Nephron (organoid): ENCODE data around the gene GATAD2B.
"Not testable (repeated sequence)": the region's sequence is repeated elsewhere in the genome, so short reads cannot be mapped to it uniquely, and the experiment has no call there.

Experiments
- H3K27ac Mint-ChIP-seq, 3 experiments: 2 replicates each; pipeline ENCODE4 v1.8.0; 2020; ENCODE audit warnings: mixed read lengths in 3 of 3, mild to moderate bottlenecking in 2 of 3, moderate library complexity in 1 of 3
- H3K27me3 Mint-ChIP-seq: 2 replicates; pipeline ENCODE4 v1.8.0; 2021; ENCODE audit warnings: low read depth, mild to moderate bottlenecking, moderate library complexity, mixed read lengths
- H3K36me3 Mint-ChIP-seq: 2 replicates; pipeline ENCODE4 v1.8.0; 2020; ENCODE audit warnings: low read depth, mixed read lengths
- H3K4me1 Mint-ChIP-seq: 2 replicates; pipeline ENCODE4 v1.8.0; 2020; ENCODE audit warnings: mixed read lengths
- H3K4me3 Mint-ChIP-seq, 3 experiments: 2 replicates each; pipeline ENCODE4 v1.8.0; 2020; ENCODE audit warnings: mild to moderate bottlenecking in 3 of 3, mixed read lengths in 3 of 3, moderate library complexity in 2 of 3
- H3K9me3 Mint-ChIP-seq: 2 replicates; pipeline ENCODE4 v1.8.0; 2020; ENCODE audit warnings: mixed read lengths
- CTCF ChIP-seq, 3 experiments: fragments of 200-600 bp; sonication (generic); IDR thresholded peaks; one replicate each; pipeline ENCODE4 v1.5.0; 2021; ENCODE audit warnings: antibody characterized with exemption in 3 of 3; ENCODE audit not compliant: unreplicated experiment in 3 of 3

The GATAD2B gene

DNA sequence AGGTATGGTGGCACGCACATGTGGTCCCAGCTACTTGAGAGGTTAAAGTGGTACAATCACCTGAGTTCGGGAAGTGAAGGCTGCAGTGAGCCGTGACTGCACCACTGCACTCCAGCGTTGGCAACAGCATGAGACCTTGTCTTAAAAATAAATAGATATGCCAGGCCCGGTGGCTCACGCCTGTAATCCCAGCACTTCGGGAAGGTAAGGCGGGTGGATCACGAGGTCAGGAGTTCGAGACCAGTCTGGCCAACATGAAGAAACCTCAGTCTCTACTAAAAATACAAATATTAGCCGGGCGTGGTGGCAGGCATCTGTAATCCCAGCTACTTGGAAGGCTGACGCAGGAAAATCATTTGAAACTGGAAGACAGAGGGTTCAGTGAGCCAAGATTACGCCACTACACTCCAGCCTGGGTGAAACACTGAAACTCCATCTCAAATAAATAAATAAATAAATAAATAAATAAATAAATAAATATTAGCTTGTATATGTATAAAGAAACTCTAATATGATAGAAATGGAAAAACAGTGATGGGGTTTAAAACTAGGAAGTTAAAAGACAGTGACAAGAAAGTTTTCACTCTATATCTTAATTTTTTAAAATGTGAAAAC is 18.8 kb downstream of the GATAD2B start:
- no peaks in the 10 kb centered on the region for H3K27me3 Mint-ChIP-seq
- H3K4me3 Mint-ChIP-seq, result no peak overlapping the region
- H3K9me3 Mint-ChIP-seq, result no peaks in the 10 kb centered on the region
- H3K4me1 Mint-ChIP-seq, result no peaks in the 10 kb centered on the region
- no peak overlapping the region for H3K27ac Mint-ChIP-seq
- H3K36me3 Mint-ChIP-seq, result peaks cover 36% of the 10 kb centered on the region
- no peak for TF ChIP-seq CTCF (IDR thresholded peaks at IDR 0.05; ENCODE audit: unreplicated experiment in 3 of 3)

- H3K4me3 Mint-ChIP-seq, result no peak overlapping the region
These were observed 23.3 kb downstream of the GATAD2B start for GRCh38 chr1:153899509-153899908.

DNA sequence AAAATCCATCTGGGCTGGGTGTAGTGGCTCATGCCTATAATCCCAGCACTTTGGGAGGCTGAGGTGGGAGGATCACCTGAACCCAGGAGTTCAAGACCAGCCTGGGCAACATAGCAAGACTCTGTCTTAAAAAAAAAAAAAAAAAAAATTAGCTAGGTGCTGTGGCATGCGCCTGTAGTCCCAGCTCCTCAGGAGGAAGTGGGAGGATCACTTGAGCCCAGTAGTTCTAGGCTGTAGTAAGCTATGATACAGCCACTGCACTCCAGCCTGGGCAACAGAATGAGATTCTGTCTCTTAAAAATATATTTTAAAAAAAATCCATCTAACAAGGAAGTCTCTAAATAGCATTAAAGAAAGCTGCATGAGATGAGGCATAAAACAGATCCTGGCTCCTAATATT is 26.9 kb downstream of the GATAD2B start:
- H3K36me3 Mint-ChIP-seq, result peaks cover 35% of the 10 kb centered on the region
- H3K9me3 Mint-ChIP-seq, H3K27ac Mint-ChIP-seq, H3K27me3 Mint-ChIP-seq, H3K4me3 Mint-ChIP-seq, H3K4me1 Mint-ChIP-seq: not testable (repeated sequence)

More at GRCh38 chr1:153899509-153899908, 23.3 kb downstream of the GATAD2B start:
- Mint-ChIP-seq H3K27me3 (no peaks in the 10 kb centered on the region), H3K9me3 (no peaks in the 10 kb centered on the region), H3K36me3 (peaks cover 25% of the 10 kb centered on the region), H3K27ac (no peak overlapping the region), H3K4me1 (no peaks in the 10 kb centered on the region)
- no peak for TF ChIP-seq CTCF (IDR thresholded peaks at IDR 0.05; ENCODE audit: unreplicated experiment in 3 of 3)

GRCh38 chr1:153891042-153891441 is 31.7 kb downstream of the GATAD2B start:
- H3K9me3 Mint-ChIP-seq, H3K4me3 Mint-ChIP-seq, H3K27me3 Mint-ChIP-seq: not testable (repeated sequence)

DNA sequence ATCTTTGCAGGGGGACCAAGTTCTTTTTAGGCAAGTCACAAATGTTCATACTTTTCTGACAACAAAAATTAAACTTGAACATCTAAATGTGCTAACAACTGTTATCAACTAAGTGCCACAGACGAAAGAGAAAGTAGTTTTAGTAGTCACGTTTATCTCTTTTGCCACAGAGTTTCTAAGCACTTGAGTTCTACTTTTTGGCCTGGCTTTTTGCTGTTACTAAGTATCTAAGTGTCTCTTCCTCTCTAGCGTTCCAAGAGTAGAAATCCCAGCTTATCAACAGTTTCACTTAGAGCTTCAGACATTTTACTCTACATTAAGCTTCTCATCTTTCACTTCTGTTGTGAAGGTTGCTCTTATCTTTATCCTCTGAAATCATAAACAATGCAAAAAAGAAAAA is 34.2 kb downstream of the GATAD2B start:
- no peak for TF ChIP-seq CTCF (IDR thresholded peaks at IDR 0.05; ENCODE audit: unreplicated experiment in 3 of 3)
- H3K27me3 Mint-ChIP-seq, result peaks cover 4% of the 10 kb centered on the region

More at GRCh38 chr1:153891042-153891441, 31.7 kb downstream of the GATAD2B start:
- peaks cover 41% of the 10 kb centered on the region for H3K36me3 Mint-ChIP-seq
- not testable (repeated sequence) for H3K27ac Mint-ChIP-seq, H3K4me1 Mint-ChIP-seq

DNA sequence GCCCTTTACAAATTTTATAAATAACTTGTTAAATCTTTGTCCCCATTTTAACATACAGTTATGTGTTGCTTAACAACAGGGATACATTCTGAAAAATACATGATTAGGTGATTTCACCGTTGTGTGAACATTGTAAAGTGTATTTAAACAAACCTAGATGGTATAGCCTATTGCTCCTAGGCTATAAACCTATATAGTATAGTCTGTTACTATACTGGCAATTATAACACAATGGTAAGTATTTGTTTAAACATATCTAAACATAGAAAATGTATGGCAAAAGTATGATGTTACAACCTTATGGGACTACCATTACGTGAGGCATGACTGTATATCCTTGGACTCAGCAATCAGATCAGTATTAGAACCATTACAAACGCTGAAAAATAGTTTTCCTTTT is 36.6 kb downstream of the GATAD2B start:
- no peaks in the 10 kb centered on the region for H3K9me3 Mint-ChIP-seq
- peaks cover 7% of the 10 kb centered on the region for H3K4me1 Mint-ChIP-seq
- H3K27ac Mint-ChIP-seq, result peak overlapping the region in 1 of 3 experiments; percentile 22
- H3K27me3 Mint-ChIP-seq, result peaks cover 4% of the 10 kb centered on the region
- no peak for TF ChIP-seq CTCF (IDR thresholded peaks at IDR 0.05; ENCODE audit: unreplicated experiment in 3 of 3)
- no peak overlapping the region for H3K4me3 Mint-ChIP-seq
- H3K36me3 Mint-ChIP-seq, result peaks cover 31% of the 10 kb centered on the region

More for the DNA sequence above, 34.2 kb downstream of the GATAD2B start:
- H3K4me3 Mint-ChIP-seq, result no peak overlapping the region
- H3K27ac Mint-ChIP-seq, result peak overlapping the region in 1 of 3 experiments; percentile 17
- H3K4me1 Mint-ChIP-seq, result peaks cover 7% of the 10 kb centered on the region
- peaks cover 40% of the 10 kb centered on the region for H3K36me3 Mint-ChIP-seq
- H3K9me3 Mint-ChIP-seq, result no peaks in the 10 kb centered on the region

- Mint-ChIP-seq H3K27me3 (no peaks in the 10 kb centered on the region), H3K9me3 (no peaks in the 10 kb centered on the region), H3K4me3 (no peak overlapping the region), H3K27ac (no peak overlapping the region), H3K36me3 (peaks cover 14% of the 10 kb centered on the region), H3K4me1 (peaks cover 6% of the 10 kb centered on the region)
- TF ChIP-seq CTCF (IDR thresholded peaks at IDR 0.05; ENCODE audit: unreplicated experiment in 3 of 3), result no peak
These were observed 39.5 kb downstream of the GATAD2B start for GRCh38 chr1:153883223-153883622.
